ENCODE measurements around the gene DBNL.

DBNL gene

GRCh38 chr7:44104860-44105771 is 60.6 kb downstream of the DBNL start:
- no peak for TF ChIP-seq CTCF (conservative IDR thresholded peaks at IDR 0.05; ENCODE audit: control insufficient read depth, insufficient read depth, low read depth, low read length)
- H3K4me3 ChIP-seq (ENCODE audit: control insufficient read depth, low read depth, low read length): peak overlapping the region; percentile 66
- DNase-seq (ENCODE audit: low read depth): peak; percentile 82

GRCh38 chr7:44105832-44106231 is 61.3 kb downstream of the DBNL start:
- peak overlapping the region; percentile 66 for H3K4me3 ChIP-seq (ENCODE audit: control insufficient read depth, low read depth, low read length)
- DNase-seq (ENCODE audit: low read depth): no peak
- TF ChIP-seq CTCF (conservative IDR thresholded peaks at IDR 0.05; ENCODE audit: control insufficient read depth, insufficient read depth, low read depth, low read length): no peak

GRCh38 chr7:44106311-44107065 is 62.0 kb downstream of the DBNL start:
- DNase-seq (ENCODE audit: low read depth): no peak
- TF ChIP-seq CTCF (conservative IDR thresholded peaks at IDR 0.05; ENCODE audit: control insufficient read depth, insufficient read depth, low read depth, low read length): no peak
- no peak overlapping the region for H3K4me3 ChIP-seq (ENCODE audit: control insufficient read depth, low read depth, low read length)

- no peak overlapping the region for H3K4me3 ChIP-seq (ENCODE audit: control insufficient read depth, low read depth, low read length)
- DNase-seq (ENCODE audit: low read depth): no peak
- no peak for TF ChIP-seq CTCF (conservative IDR thresholded peaks at IDR 0.05; ENCODE audit: control insufficient read depth, insufficient read depth, low read depth, low read length)
Observed at GRCh38 chr7:44107116-44107960, 62.8 kb downstream of the DBNL start.

GRCh38 chr7:44107961-44108767 is 63.7 kb downstream of the DBNL start:
- DNase-seq (ENCODE audit: low read depth): no peak
- H3K4me3 ChIP-seq (ENCODE audit: control insufficient read depth, low read depth, low read length): no peak overlapping the region
- no peak for TF ChIP-seq CTCF (conservative IDR thresholded peaks at IDR 0.05; ENCODE audit: control insufficient read depth, insufficient read depth, low read depth, low read length)

Measured in fibroblast of mammary gland (primary cell).